GM12865 (cell line): ENCODE data around the gene GAN.

Experiments
- DNase-seq: peaks from one replicate; pipeline ENCODE4 v3.0.0; 2010; ENCODE audit warnings: low read depth
- H3K4me3 ChIP-seq: 2 replicates; pipeline ENCODE4 v1.5.1; 2011; ENCODE audit warnings: mild to moderate bottlenecking, low read depth, low read length, control low read depth
- TF ChIP-seq, protein P1 (sequence below): IDR thresholded peaks from 2 replicates; pipeline ENCODE4 v1.5.1; 2011; ENCODE audit warnings: low read length, control low read depth, low read depth, inconsistent platforms; ENCODE audit not compliant: insufficient read depth; ENCODE audit errors: missing control alignments

Gene GAN

DNA sequence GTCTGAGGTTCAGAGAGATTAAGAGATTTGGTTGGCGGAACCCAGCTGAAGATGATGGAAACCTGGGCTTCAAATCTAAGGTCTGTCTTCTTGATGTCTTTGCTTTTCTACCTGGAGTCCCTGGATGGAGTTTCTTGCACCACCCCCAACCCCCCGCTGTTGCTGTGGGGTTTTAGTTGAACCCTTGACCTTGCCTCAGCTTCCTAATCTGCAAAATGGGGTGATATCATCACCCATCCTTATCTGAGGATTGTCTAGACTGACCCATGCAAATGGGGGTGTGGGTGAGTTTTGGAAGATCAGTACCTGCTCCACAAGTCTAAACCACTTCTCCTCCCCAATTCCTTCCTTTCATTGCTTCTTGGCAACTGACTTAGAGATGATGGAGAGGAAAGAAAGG, 120.8 kb downstream of the GAN start:
- TF ChIP-seq, protein P1, sequence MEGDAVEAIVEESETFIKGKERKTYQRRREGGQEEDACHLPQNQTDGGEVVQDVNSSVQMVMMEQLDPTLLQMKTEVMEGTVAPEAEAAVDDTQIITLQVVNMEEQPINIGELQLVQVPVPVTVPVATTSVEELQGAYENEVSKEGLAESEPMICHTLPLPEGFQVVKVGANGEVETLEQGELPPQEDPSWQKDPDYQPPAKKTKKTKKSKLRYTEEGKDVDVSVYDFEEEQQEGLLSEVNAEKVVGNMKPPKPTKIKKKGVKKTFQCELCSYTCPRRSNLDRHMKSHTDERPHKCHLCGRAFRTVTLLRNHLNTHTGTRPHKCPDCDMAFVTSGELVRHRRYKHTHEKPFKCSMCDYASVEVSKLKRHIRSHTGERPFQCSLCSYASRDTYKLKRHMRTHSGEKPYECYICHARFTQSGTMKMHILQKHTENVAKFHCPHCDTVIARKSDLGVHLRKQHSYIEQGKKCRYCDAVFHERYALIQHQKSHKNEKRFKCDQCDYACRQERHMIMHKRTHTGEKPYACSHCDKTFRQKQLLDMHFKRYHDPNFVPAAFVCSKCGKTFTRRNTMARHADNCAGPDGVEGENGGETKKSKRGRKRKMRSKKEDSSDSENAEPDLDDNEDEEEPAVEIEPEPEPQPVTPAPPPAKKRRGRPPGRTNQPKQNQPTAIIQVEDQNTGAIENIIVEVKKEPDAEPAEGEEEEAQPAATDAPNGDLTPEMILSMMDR = no peak
- DNase-seq = no peak
- H3K4me3 ChIP-seq = no peak overlapping the region

DNA sequence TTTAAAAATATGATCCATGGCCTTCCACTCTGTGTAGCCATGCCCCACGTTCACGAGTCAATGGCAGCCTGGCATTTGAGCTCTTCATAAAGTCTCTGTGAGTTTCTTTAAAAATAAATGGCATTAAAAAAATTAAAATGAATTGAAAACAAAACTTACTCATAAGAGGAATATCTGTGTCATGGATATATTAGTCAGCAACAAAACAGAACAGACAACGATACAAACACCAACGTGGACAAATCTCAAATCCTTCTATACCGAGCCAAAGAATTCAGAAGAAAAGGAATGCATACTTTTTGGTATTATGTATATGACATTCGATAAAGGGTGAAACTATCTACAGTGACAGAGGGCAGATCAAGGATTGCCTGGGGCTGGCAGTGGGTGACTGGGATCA, 121.6 kb downstream of the GAN start:
- TF ChIP-seq, protein P1 = no peak
- DNase-seq = no peak
- no peak overlapping the region for H3K4me3 ChIP-seq

DNA sequence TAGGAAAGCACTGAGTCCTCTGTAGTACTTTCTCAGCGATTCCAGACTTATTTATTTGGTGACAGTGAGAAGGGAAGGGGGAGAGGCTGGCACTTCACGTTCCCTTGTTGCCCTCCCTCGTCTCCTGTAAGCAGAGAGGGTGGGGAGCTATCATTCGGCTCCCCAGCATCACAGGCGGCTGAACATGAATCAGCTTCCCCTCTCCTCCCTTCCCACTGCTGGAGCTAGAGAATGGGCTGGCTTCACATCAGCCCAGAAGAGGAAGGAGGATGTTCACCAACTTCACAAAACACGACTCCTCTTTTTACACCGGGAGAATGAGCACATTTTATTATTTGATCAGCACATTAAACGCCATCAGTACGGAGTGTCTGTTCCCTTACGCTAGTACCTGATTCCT, 123.1 kb downstream of the GAN start:
- DNase-seq = no peak
- TF ChIP-seq, protein P1 = no peak
- H3K4me3 ChIP-seq = no peak overlapping the region
